K562 (cell line): ENCODE results near the gene NAA80. TPM values are rescaled to one million over a fixed set of nuclear protein-coding genes. Genes with fewer than 3 reads are reported as not detected.

ENCODE experiments used
- CXXC5 ChIP-seq: fragments of 250-450 bp; sonication (Bioruptor Pico); IDR thresholded peaks from 2 replicates; pipeline ENCODE4 v1.8.0; 2022; ENCODE audit warnings: inconsistent platforms, mild to moderate bottlenecking, moderate library complexity
- GATAD2A ChIP-seq: fragments of 450-650 bp; IDR thresholded peaks from 2 replicates; pipeline ENCODE4 v1.6.1; 2017
- HDAC6 ChIP-seq: IDR thresholded peaks from 2 replicates; pipeline ENCODE4 v1.6.1; 2012; ENCODE audit warnings: low read depth, mild to moderate bottlenecking, control low read depth, inconsistent platforms, low read length, moderate library complexity
- HNRNPK ChIP-seq: fragments of 200-400 bp; formaldehyde crosslinking; IDR thresholded peaks from one replicate; pipeline ENCODE4 v1.6.1; 2018; ENCODE audit warnings: mild to moderate bottlenecking, low read depth, low read length; ENCODE audit not compliant: poor library complexity, severe bottlenecking
- NBN ChIP-seq: fragments of 450-650 bp; IDR thresholded peaks from 2 replicates; pipeline ENCODE4 v1.6.1; 2016; ENCODE audit warnings: low read depth, mild to moderate bottlenecking
- NUFIP1 ChIP-seq: fragments of 450-650 bp; IDR thresholded peaks from 2 replicates; pipeline ENCODE4 v1.6.1; 2018; ENCODE audit not compliant: partially characterized antibody
- PHB ChIP-seq: fragments of 250-450 bp; sonication (Bioruptor Pico); IDR thresholded peaks from 2 replicates; pipeline ENCODE4 v1.5.0; 2021
- PRPF4 ChIP-seq: fragments of 200-400 bp; formaldehyde crosslinking; IDR thresholded peaks from one replicate; pipeline ENCODE4 v1.6.1; 2017; ENCODE audit warnings: low read length, low read depth, mild to moderate bottlenecking; ENCODE audit not compliant: insufficient read depth, poor library complexity, severe bottlenecking
- RBM25 ChIP-seq: fragments of 200-400 bp; formaldehyde crosslinking; IDR thresholded peaks from 2 replicates; pipeline ENCODE4 v1.6.1; 2018; ENCODE audit warnings: low read length, low read depth, moderate library complexity; ENCODE audit not compliant: severe bottlenecking
- SIRT6 ChIP-seq: IDR thresholded peaks from one replicate; pipeline ENCODE4 v1.6.1; 2012; ENCODE audit warnings: low read depth, mild to moderate bottlenecking, control low read depth, inconsistent platforms, low read length, moderate library complexity
- STAT5B ChIP-seq: fragments of 250-450 bp; sonication (Bioruptor Pico); IDR thresholded peaks from 2 replicates; pipeline ENCODE4 v1.8.0; 2021; ENCODE audit warnings: mild to moderate bottlenecking, inconsistent platforms
- XRCC4 ChIP-seq: IDR thresholded peaks from one replicate; pipeline ENCODE4 v1.6.1; 2011; ENCODE audit not compliant: insufficient read depth, insufficient read length; ENCODE audit errors: extremely low read depth
- ZNF830 ChIP-seq: fragments of 250-450 bp; sonication (Bioruptor Pico); IDR thresholded peaks from 2 replicates; pipeline ENCODE4 v1.5.0; 2021; ENCODE audit warnings: mild to moderate bottlenecking
- polyA plus RNA-seq, 8 experiments: library from polyadenylated mRNA; depleted of rRNA in 4 of 8; stranded (reverse) in 5 of 8; unstranded in 3 of 8; fragments of >200 nt; fragmentation: Nextera tagmentation in 2 of 8; fragmentation: Illumina TruSeq in 1 of 8; extraction: Ambion mirVana in 2 of 8; extraction: Trizol in 1 of 8; gene quantifications; 2 replicates each; pipeline versions ENCODE4 v1.2.1 to v1.2.3, GENCODE V29; 2011 to 2014; ENCODE audit warnings: inconsistent platforms in 1 of 8, missing spikeins in 1 of 8
- total RNA-seq, 7 experiments: library from RNA; depleted of rRNA in 6 of 7; stranded (reverse); fragments of >200 nt in 6 of 7; fragmentation: Illumina TruSeq in 2 of 7; extraction: Trizol in 2 of 7; gene quantifications; 2 replicates each; pipeline versions ENCODE4 v1.2.1 to v1.2.3, GENCODE V29; 2011 to 2021; ENCODE audit warnings: low replicate concordance in 1 of 7
- TF ChIP-seq, protein P1 (sequence below): fragments of 250-450 bp; sonication (Bioruptor Pico); IDR thresholded peaks from 2 replicates; pipeline ENCODE4 v1.8.0; 2022; ENCODE audit warnings: inconsistent platforms, mild to moderate bottlenecking, moderate library complexity, borderline replicate concordance
- TF ChIP-seq, protein P2 (sequence below): fragments of 450-650 bp; IDR thresholded peaks from 2 replicates; pipeline ENCODE4 v1.6.1; 2014; ENCODE audit warnings: low read depth, mild to moderate bottlenecking, moderate library complexity, borderline replicate concordance
- TF ChIP-seq, protein P3 (sequence below): fragments of 450-650 bp; IDR thresholded peaks from 2 replicates; pipeline ENCODE4 v1.6.1; 2016
- TF ChIP-seq, protein P4 (sequence below): IDR thresholded peaks from 3 replicates; pipeline ENCODE4 v1.6.1; 2011; ENCODE audit warnings: borderline replicate concordance, mild to moderate bottlenecking, moderate library complexity; ENCODE audit not compliant: insufficient read length; ENCODE audit errors: extremely low read depth

Gene NAA80
- total and polyA plus RNA-seq, 9 of the 15 experiments (the other 6 are each of a cell fraction or from before 2014, with no cell fraction given): 0.82 to 24.0 (median 8.6) TPM

DNA sequence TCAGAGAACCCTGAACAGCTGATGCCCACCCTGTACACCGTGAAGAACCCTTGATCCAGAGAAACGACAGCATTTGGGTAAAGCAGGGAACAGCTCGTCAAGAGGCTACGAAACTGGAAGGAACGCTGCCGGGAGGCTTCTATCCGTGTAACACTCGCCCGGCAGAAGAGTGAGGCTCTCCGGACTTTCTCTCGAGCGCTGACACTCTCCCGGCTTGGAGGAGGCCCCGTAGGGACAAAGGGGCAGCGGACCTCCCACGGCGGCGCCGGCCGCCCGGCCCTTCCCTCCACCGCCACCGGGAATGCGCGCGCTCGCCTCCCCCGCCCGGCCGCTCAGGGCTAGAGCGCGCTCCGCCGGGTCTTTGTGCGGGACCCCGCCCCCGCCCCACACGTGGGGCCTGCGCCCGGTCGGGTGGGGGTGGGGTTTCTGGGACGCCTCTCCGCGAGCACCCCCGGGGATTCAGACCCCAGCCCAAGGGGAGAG lies 21.7 kb upstream of the NAA80 start (continued):
- TF ChIP-seq, protein P1, sequence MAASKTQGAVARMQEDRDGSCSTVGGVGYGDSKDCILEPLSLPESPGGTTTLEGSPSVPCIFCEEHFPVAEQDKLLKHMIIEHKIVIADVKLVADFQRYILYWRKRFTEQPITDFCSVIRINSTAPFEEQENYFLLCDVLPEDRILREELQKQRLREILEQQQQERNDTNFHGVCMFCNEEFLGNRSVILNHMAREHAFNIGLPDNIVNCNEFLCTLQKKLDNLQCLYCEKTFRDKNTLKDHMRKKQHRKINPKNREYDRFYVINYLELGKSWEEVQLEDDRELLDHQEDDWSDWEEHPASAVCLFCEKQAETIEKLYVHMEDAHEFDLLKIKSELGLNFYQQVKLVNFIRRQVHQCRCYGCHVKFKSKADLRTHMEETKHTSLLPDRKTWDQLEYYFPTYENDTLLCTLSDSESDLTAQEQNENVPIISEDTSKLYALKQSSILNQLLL: no peak
- no peak for TF ChIP-seq RBM25
- TF ChIP-seq, protein P2, sequence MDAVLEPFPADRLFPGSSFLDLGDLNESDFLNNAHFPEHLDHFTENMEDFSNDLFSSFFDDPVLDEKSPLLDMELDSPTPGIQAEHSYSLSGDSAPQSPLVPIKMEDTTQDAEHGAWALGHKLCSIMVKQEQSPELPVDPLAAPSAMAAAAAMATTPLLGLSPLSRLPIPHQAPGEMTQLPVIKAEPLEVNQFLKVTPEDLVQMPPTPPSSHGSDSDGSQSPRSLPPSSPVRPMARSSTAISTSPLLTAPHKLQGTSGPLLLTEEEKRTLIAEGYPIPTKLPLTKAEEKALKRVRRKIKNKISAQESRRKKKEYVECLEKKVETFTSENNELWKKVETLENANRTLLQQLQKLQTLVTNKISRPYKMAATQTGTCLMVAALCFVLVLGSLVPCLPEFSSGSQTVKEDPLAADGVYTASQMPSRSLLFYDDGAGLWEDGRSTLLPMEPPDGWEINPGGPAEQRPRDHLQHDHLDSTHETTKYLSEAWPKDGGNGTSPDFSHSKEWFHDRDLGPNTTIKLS: no peak
- TF ChIP-seq NUFIP1: no peak
- TF ChIP-seq, protein P3, sequence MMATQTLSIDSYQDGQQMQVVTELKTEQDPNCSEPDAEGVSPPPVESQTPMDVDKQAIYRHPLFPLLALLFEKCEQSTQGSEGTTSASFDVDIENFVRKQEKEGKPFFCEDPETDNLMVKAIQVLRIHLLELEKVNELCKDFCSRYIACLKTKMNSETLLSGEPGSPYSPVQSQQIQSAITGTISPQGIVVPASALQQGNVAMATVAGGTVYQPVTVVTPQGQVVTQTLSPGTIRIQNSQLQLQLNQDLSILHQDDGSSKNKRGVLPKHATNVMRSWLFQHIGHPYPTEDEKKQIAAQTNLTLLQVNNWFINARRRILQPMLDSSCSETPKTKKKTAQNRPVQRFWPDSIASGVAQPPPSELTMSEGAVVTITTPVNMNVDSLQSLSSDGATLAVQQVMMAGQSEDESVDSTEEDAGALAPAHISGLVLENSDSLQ: no peak
- TF ChIP-seq NBN: no peak
- TF ChIP-seq SIRT6: no peak
- TF ChIP-seq GATAD2A: no peak
- TF ChIP-seq, protein P4, sequence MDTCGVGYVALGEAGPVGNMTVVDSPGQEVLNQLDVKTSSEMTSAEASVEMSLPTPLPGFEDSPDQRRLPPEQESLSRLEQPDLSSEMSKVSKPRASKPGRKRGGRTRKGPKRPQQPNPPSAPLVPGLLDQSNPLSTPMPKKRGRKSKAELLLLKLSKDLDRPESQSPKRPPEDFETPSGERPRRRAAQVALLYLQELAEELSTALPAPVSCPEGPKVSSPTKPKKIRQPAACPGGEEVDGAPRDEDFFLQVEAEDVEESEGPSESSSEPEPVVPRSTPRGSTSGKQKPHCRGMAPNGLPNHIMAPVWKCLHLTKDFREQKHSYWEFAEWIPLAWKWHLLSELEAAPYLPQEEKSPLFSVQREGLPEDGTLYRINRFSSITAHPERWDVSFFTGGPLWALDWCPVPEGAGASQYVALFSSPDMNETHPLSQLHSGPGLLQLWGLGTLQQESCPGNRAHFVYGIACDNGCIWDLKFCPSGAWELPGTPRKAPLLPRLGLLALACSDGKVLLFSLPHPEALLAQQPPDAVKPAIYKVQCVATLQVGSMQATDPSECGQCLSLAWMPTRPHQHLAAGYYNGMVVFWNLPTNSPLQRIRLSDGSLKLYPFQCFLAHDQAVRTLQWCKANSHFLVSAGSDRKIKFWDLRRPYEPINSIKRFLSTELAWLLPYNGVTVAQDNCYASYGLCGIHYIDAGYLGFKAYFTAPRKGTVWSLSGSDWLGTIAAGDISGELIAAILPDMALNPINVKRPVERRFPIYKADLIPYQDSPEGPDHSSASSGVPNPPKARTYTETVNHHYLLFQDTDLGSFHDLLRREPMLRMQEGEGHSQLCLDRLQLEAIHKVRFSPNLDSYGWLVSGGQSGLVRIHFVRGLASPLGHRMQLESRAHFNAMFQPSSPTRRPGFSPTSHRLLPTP: no peak
- no peak for TF ChIP-seq XRCC4
- TF ChIP-seq PHB (CRISPR knock-in tag): no peak
- no peak for TF ChIP-seq STAT5B
- no peak for TF ChIP-seq HNRNPK
- no peak for TF ChIP-seq ZNF830
- no peak for TF ChIP-seq PRPF4
- peak; percentile 84; the same call in 1 of the 2 replicates for TF ChIP-seq CXXC5 (CRISPR knock-in tag)
- TF ChIP-seq HDAC6: no peak
